GM12801 (cell line): ENCODE data around the gene DNAJA1.

Source experiments
- CTCF ChIP-seq: IDR thresholded peaks from one replicate; pipeline ENCODE4 v1.5.1; 2011; ENCODE audit warnings: control low read depth; ENCODE audit not compliant: insufficient read length; ENCODE audit errors: extremely low read depth

DNAJA1 gene

GRCh38 chr9:33024966-33025571, at the start of gene DNAJA1:
TSS of gene DNAJA1 (plus strand) at chr9:33025273. CDS start at chr9:33026485, 1,212 bp downstream.
- no peak for TF ChIP-seq CTCF

- TF ChIP-seq CTCF = no peak
Observed at GRCh38 chr9:32978051-32978450, 47.0 kb upstream of the DNAJA1 start.

GRCh38 chr9:32986971-32987370, 38.1 kb upstream of the DNAJA1 start:
- no peak for TF ChIP-seq CTCF

DNA sequence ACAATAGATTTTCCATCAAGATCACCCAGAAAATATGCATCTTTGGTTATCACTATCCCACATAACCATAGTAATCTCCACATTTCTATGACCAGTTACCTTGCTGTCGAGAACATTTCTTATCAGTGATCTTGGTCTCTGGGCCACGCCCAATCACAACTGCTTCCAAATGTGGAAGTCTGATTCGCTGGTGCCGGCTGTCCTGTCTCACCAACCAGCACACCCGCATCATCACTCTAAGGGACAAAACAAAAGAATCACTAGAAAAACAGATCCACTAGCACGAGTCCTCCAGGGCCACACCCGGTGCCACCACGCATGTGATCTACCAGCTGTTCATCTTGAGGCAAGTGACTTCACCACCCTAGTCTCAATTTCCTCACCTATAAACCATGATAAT, 35.4 kb upstream of the DNAJA1 start:
- no peak for TF ChIP-seq CTCF

GRCh38 chr9:32991897-32992594, 33.0 kb upstream of the DNAJA1 start:
- TF ChIP-seq CTCF = no peak

- TF ChIP-seq CTCF = no peak
Observed at GRCh38 chr9:32992595-32993238, 32.4 kb upstream of the DNAJA1 start.

GRCh38 chr9:33007755-33008154, 17.3 kb upstream of the DNAJA1 start:
- no peak for TF ChIP-seq CTCF
